LNCAP (cell line): Measurements from ENCODE around the gene SLC25A25.

Source experiments
- TF ChIP-seq, protein P1 (sequence below): fragments of 450-650 bp; IDR thresholded peaks from 2 replicates; pipeline ENCODE4 v1.5.1; 2017; ENCODE audit warnings: mild to moderate bottlenecking

Gene SLC25A25

DNA sequence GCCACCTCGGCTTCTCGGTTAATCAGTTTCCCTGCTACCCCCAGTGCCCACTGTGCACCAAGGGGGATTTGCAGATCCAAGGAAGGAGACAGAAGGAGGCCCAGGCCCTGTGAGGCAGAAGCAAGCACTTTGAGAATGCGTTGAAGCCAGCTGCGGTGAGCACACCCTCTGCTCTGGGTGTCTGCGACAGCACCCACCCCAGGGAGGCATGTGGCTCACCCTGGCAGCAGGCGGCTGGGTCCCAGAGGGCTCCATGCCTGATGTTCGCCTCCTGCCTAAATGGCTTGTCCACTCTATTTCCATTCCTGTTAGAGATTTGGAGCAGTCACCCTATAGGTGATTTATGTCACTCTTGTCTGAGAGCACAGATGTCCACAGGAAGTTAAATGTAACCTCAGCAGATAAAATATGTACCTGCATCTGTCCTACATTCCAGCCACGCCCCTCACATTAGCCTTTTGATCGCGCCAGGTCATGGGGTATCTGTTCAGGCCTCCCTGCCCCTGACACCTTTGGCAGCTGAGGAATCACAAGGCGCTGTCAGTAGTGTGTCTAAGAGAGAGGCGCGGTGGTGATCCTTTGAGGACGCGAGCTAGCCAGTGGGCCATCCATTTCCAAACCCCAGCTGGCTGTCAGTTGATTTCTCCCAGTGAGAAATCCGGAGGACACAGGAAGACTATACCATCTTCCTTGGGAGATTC is 31.3 kb downstream of the SLC25A25 start:
- TF ChIP-seq, protein P1, sequence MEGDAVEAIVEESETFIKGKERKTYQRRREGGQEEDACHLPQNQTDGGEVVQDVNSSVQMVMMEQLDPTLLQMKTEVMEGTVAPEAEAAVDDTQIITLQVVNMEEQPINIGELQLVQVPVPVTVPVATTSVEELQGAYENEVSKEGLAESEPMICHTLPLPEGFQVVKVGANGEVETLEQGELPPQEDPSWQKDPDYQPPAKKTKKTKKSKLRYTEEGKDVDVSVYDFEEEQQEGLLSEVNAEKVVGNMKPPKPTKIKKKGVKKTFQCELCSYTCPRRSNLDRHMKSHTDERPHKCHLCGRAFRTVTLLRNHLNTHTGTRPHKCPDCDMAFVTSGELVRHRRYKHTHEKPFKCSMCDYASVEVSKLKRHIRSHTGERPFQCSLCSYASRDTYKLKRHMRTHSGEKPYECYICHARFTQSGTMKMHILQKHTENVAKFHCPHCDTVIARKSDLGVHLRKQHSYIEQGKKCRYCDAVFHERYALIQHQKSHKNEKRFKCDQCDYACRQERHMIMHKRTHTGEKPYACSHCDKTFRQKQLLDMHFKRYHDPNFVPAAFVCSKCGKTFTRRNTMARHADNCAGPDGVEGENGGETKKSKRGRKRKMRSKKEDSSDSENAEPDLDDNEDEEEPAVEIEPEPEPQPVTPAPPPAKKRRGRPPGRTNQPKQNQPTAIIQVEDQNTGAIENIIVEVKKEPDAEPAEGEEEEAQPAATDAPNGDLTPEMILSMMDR: no peak

DNA sequence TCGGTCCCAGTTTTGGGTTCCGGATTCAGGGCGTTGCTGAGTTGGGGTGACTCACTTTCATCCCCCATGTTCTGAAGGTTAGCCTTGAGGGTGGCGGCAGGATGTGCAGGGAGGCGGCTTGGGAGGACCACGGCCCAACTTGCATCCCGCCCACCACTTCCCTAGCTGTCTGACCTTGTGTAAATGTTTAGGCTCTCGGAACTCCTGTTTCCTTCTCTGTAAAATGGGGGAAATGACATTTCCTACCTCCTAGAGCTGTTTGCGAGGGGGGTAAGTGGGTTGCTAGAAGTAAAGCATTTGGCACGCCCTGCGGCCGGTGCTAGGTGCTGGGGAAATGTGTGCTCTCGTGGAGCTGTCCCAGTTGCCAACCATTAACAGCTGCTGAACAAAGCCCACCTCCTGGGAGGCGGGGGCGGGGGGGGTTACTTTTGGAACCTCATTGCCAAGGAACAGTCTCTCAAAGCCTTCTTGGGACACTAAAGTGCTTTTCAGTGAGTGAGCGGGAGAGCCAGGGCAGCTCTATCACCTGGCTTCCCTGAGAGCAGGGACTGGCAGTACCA is 32.0 kb downstream of the SLC25A25 start:
- TF ChIP-seq, protein P1: no peak

DNA sequence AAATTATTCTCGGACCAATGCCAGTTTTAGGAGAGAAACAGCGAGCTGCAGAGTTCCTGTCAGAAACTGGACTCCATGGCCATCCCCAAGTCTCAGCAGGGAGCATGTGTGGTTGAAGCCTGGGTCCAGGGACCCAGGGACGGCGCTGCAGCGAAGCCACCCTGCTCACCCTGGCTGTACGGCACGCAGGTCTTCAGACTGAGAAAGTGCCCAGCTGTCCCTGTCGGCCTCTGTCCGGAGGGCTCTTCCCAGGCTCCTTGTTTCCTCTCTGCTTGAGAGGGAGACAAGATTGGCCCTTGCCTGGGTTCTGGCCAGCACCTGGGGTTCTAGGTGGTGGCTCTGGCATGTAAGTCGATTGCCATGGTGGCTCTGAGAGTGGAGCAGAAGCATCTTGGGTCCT is 32.5 kb downstream of the SLC25A25 start:
- TF ChIP-seq, protein P1: no peak

DNA sequence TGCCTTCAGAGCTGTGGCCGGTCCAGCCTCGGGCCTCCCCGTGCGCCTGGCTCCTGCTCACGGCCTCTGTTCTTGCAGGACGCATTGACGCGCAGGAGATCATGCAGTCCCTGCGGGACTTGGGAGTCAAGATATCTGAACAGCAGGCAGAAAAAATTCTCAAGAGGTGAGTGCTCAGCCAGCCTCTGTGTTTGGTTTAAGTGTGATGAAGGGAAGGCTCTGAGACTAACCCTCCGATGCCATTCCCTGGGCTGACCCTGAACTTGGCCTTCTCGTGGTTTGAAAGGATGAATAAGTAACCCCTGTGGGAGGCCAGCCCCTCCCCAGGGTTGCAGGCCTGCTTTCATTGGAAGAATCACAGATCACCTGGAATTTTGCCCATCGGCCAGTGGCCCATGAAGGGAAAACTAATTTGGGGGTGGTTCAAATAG is 33.2 kb downstream of the SLC25A25 start:
- TF ChIP-seq, protein P1: no peak

DNA sequence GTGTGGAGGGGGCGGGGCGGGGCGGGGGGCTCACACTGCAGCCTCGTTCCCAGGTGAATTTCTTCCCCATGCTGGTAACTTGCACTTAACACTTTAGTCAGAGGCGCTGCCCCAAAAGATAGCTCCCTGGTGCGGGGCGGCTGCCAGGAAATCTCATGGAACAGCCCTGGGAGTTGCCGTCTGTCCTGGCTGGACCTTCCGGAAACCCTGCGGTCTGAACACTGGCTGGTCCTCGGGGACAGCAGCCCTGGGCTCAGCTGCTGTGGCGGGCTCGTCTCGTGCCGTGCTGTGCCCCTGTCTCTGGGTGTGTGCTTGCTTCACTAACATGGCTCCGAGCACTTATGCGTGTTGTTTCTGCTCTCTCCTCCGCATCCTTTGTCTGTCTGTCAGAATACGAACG is 33.7 kb downstream of the SLC25A25 start:
- TF ChIP-seq, protein P1: no peak

DNA sequence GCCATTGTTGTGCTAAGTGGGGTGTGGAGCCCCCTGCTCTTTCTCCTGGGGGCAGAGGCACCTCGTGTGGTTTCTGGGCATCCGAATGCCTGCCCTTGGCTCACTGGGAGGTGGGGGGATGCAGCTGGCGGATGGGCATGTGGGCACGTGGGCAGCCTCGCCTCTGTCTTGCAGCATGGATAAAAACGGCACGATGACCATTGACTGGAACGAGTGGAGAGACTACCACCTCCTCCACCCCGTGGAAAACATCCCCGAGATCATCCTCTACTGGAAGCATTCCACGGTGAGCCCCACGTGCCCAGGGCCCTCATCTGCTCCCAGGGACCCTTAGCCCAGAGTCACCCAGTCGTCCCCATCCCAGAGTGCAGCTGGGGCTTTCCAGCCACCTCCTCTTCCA is 34.2 kb downstream of the SLC25A25 start:
- TF ChIP-seq, protein P1: no peak

DNA sequence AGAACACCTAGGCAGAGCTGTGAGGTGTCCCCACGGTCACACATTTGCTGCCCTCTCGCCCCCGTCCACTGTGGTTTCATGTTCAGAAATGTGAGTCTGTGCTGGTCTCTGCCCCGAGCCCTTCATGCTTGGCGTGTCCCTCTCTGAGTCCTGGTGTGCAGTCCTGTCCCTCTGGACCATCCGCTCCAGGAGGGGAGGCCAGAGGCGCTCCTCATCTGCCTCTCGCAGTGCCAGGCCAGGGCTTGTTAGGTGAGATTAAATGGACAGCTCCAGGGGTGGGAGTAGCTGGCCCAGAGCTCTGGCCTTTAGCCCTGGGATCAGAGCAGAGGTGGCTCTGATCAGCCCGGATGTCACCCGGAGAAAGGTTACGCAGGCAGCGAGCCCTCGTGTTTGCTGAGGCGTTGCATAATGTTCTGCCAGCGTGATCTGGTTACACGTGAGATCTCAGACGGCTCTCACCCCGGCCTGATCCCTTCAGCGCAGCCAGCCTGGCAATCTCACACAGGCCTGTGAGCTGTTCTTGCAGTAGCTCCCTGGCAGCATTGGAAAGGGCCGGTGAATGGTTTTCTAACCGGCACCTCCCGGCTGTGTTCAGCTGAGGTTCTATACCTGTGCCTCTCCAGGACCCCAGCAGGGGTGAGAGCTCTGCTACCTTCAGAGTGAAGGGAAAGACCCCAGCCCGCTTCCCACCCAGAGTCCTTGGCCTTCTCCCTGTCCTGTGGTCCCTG is 35.0 kb downstream of the SLC25A25 start:
- TF ChIP-seq, protein P1: no peak
